GM12865 (cell line): Measurements from ENCODE around the gene ANKRD23.

Experiments used
- DNase-seq: peaks from one replicate; pipeline ENCODE4 v3.0.0; 2010; ENCODE audit warnings: low read depth
- H3K4me3 ChIP-seq: 2 replicates; pipeline ENCODE4 v1.5.1; 2011; ENCODE audit warnings: mild to moderate bottlenecking, low read depth, low read length, control low read depth
- TF ChIP-seq, protein P1 (sequence below): IDR thresholded peaks from 2 replicates; pipeline ENCODE4 v1.5.1; 2011; ENCODE audit warnings: low read length, control low read depth, low read depth, inconsistent platforms; ENCODE audit not compliant: insufficient read depth; ENCODE audit errors: missing control alignments

The ANKRD23 gene

DNA sequence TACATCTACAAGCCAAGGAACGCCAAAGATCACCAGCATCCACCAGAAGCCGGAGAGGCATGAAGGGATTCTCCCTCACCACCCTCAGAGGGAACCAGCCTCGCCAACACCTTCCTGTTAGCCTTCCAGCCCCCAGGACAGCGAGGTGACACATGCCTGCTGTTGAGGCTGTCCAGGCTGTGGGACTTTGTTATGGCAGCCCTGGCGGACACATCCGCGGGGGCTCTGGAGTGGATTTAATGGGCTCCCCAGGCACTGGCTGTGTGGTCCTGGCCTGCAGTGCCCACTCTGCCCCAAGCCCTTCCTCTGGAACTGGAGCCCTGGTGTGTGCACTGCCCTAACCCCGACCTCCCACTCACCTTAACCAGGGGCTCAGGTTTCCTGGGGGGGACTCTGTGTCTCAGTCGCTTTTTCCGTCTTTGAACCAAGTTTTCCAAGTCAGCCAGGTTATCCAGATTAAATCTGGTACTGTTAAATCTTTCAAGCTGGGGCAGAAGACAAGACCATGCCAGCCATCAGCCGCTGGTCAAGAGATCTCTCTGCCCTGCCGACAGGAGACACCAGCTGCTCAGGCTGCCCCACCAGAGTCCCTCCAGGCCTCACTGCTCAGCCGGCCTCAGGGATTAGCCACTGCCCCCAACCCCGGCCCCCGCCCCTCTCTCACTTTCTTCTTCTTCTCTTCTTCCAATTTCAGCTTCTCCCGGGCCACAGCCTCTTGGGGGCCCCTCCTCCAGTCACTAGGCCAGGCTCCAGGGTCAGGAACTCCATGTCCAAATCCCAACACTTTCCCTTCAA, 1.9 kb downstream of the ANKRD23 start:
- H3K4me3 ChIP-seq: no peak overlapping the region
- no peak for DNase-seq
- TF ChIP-seq, protein P1, sequence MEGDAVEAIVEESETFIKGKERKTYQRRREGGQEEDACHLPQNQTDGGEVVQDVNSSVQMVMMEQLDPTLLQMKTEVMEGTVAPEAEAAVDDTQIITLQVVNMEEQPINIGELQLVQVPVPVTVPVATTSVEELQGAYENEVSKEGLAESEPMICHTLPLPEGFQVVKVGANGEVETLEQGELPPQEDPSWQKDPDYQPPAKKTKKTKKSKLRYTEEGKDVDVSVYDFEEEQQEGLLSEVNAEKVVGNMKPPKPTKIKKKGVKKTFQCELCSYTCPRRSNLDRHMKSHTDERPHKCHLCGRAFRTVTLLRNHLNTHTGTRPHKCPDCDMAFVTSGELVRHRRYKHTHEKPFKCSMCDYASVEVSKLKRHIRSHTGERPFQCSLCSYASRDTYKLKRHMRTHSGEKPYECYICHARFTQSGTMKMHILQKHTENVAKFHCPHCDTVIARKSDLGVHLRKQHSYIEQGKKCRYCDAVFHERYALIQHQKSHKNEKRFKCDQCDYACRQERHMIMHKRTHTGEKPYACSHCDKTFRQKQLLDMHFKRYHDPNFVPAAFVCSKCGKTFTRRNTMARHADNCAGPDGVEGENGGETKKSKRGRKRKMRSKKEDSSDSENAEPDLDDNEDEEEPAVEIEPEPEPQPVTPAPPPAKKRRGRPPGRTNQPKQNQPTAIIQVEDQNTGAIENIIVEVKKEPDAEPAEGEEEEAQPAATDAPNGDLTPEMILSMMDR: no peak

DNA sequence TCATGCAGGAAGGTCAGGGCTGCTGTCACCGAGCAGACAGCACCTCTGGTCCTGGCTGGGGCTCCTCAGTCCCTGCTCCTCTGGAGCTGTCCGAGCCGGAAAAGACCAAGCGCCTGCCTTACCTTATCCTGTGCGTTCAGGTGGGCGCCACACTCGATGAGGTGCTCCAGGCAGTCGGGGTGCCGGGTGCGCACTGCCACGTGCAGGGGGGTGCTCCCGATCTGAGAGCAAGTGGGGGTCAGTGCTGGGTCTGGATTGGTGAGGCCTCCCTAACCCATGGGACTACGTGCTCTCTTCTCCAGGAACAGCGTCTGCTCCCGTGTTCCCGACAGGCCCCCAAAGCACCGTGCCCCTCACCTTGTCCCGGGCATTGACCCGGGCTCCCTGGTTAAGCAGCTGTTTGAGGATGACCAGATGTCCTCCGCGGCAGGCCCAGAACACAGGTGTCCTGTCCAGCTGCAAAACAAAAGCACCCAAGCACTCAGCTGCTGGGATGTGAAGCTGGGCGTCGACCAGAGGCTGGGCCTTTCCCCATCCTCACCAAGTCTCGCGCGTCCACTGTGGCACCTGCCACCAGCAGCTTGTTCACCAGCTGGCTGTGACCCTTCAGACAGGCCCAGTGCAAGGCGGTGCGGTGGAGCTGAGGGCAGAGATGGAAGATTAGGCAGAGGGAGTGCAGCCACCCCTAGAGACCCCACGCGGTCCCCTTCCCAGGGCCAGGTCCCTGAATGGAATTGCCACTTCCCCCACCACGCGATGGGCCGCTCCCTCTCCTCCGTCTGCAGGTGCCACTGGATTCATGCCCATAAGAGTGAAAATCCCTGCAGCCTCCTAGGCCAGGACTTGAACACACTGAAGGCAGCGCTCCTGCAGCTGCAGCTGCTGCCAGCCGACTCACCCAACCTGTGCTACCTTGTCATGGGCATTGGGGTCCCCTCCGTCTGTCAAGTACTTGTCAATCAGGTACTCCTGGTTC, 3.7 kb downstream of the ANKRD23 start:
- TF ChIP-seq, protein P1: no peak
- no peak overlapping the region for H3K4me3 ChIP-seq
- DNase-seq: no peak

DNA sequence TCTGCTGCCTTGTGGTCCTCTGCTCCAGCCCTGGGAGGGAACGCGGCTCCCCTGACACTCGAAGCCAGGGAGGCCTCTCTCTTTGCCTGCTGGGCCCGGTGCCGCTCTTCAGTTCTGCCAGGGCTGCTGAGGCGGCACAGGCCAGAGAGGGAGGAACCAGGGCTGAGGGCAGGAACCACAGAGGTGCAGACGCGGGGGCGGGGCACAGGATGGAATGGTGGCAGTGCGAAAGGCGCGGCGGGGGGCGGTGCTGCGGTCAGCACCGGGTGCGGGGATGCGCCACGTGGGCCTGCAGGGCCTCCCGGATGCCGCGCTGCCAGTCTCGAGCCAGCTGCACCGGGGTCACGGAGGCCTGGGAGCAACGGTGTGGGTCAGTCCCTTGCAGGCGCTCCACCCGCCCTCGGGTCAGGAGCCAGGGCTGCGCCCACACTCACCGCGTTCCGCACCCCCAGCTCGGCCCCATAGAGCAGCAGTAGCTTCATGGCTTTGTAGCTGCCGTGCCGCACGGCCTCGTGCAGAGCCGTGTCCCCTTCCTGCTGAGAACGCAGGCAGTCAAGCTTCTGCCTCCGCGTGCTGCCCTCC, 4.4 kb downstream of the ANKRD23 start:
- peak; percentile 65 for DNase-seq
- TF ChIP-seq, protein P1: no peak
- no peak overlapping the region for H3K4me3 ChIP-seq

DNA sequence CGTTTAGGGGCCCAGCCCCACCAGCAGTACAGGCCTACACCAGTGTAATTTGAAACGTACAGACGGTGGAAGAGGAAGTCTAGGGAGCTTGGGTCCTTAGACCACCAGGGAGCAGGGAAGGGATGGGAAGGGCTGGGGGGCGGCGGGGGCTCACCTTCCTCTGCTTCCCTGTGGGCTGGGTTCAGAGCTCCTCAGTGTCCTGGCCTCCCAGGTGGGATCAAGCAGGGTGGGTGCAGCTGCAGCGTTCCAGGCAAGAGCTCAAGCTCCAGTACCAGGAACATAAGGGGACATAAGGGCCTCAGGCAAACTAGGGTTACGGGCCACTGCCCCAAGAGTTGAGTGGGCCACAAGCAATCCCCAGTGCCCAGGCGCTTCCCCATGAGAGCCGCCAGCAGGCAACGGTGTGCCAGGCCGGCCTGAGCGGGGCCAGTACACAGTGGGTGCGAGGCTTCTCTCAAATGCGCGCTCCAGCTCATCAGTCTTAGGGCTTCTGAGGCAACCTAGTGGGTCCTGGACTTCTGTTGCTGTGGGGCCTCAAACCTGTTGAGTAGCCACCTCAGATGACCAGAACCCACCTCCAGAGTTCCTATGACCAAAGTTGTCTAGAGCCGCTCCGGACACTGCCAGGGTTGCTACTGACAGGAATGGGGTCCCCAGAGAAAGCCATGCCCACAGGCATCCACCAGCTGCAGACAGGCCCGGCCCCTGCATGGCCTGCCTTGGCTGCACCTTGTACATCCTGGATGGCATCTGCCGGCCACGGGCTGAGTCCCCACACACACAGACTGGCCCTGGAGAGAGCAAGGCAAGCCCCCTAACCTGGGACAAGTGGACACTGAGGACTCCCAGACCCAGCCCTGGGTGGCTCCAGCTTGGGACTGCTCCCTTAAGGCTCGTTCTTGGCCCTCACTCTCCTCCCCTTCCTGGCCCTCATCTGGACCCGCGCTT, 5.2 kb downstream of the ANKRD23 start:
- H3K4me3 ChIP-seq: no peak overlapping the region
- no peak for DNase-seq
- TF ChIP-seq, protein P1: no peak

DNA sequence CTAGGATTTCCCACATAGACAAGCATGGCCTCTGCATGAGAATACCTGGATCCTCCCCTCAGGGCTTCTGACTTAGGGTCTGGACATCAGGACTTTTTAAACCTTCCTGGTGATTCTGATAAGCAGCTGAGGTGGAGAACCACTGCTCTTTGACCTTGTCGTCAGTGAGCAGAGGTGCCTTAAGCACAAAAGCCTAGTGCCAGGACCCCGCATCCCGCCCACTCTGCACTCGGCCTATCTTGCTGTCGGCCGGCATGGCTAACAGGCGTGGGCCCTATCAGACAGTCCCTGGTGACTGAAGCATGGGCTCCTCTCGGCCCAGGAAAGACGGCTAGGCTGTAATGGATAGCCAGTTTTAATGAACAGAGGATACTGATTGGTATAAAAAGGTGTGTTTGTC, 6.2 kb downstream of the ANKRD23 start:
- H3K4me3 ChIP-seq: no peak overlapping the region
- DNase-seq: no peak
- TF ChIP-seq, protein P1: no peak

DNA sequence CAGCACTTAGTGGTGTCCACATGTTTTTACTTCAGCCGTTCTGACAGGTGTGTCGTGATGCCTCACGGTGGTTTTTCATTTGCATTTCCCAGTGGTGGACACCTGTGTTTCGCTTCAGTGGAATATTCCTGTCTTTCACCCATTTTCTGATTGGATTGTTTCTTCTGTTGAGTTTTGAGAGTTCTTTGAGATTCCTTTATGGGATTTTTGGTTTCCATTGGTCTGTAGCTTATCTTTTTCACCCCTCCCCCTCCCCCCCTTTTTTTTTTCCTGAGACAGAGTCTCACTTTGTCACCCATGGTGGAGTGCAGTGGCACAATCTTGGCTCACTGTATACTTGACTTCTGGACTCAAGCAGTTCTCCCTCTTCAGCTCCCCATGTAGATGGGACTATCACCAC, 8.0 kb downstream of the ANKRD23 start:
- no peak overlapping the region for H3K4me3 ChIP-seq
- DNase-seq: no peak
- TF ChIP-seq, protein P1: no peak
